ENCODE measurements around the gene CACNG7. TPM values are rescaled to one million over a fixed set of nuclear protein-coding genes. Genes with fewer than 3 reads are reported as not detected.

The CACNG7 gene
- total and polyA plus RNA-seq, 4 donors = not detected

DNA sequence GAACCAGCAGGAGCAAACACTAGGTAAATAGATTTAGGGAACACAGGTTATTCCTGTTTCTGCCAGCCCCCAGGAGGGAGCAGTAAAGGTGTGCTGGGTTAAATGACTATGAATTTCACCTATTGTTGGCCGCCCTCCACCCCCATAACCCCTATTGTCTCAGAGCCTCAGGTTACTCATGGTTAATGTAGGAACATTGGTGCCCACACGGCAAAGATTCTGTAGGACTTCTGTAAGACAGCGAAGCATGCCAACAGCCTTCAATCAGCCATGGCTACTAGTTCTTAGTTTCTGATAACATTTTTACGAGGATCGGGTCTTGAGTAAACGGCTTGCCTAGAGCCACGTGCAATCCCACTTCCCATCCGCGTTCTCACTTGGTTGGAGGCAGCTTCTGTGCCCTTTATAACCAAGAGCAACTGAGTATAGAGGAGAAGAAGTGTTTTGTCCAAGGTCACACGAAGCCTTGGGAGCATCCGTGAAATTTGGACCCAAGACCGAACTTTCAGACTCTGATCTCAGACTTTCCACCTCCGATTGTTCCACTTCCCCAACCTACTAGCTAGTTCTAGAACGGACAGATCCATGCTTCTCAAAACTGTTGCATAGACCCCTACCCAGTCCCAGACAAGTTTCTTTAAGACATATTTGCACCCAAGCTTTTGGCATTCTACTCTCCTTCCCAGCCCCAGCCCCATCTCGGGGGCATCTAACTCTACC lies 48.5 kb downstream of the CACNG7 start:
- Histone ChIP-seq H3K4me1 (ENCODE audit: control insufficient read depth in 4 of 4, insufficient read depth in 4 of 4, low read length in 3 of 4) (no peaks in the 10 kb centered on the region), H3K27ac (ENCODE audit: low read depth in 1 of 2, low read length in 2 of 2) (no peak overlapping the region), H3K36me3 (ENCODE audit: control insufficient read depth in 4 of 4, insufficient read depth in 3 of 4, low read depth in 1 of 4, low read length in 3 of 4) (no peaks in the 10 kb centered on the region), H3K4me3 (ENCODE audit: low read depth in 1 of 3, low read length in 3 of 3) (no peak overlapping the region), H3K9ac (ENCODE audit: low read depth in 1 of 2, low read length in 2 of 2) (no peak overlapping the region), H3K27me3 (ENCODE audit: control insufficient read depth in 4 of 4, insufficient read depth in 4 of 4, low read length in 3 of 4) (peaks cover 5 to 16% (median 7%) of the 10 kb centered on the region in 4 donors), H3K9me3 (ENCODE audit: control insufficient read depth in 4 of 4, low read length in 3 of 4) (no peaks in the 10 kb centered on the region)
- 4% methylated on average over 15 of the region's 15 CpGs for WGBS
- no peak for DNase-seq (ENCODE audit: low spot score)
- TF ChIP-seq RXRA (IDR thresholded peaks at IDR 0.05) (no peak), RAD21 (IDR thresholded peaks at IDR 0.05) (no peak), FOXA1 (IDR thresholded peaks at IDR 0.05) (no peak), SP1 (IDR thresholded peaks at IDR 0.05) (no peak), FOXA2 (IDR thresholded peaks at IDR 0.05) (no peak), TAF1 (conservative IDR thresholded peaks at IDR 0.05) (no peak), GABPA (IDR thresholded peaks at IDR 0.05 in 1 of 2, conservative IDR thresholded peaks at IDR 0.05 in 1 of 2) (no peak), EGR1 (IDR thresholded peaks at IDR 0.05; ENCODE audit: low read depth in 2 of 2) (no peak), HNF4A (conservative IDR thresholded peaks at IDR 0.05) (no peak), HNF4G (IDR thresholded peaks at IDR 0.05) (no peak), YY1 (IDR thresholded peaks at IDR 0.05) (no peak), NR2F2 (IDR thresholded peaks at IDR 0.05) (no peak), JUND (IDR thresholded peaks at IDR 0.05) (no peak)
- TF ChIP-seq, protein P1, sequence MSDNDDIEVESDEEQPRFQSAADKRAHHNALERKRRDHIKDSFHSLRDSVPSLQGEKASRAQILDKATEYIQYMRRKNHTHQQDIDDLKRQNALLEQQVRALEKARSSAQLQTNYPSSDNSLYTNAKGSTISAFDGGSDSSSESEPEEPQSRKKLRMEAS (IDR thresholded peaks at IDR 0.05) = no peak
- TF ChIP-seq, protein P2, sequence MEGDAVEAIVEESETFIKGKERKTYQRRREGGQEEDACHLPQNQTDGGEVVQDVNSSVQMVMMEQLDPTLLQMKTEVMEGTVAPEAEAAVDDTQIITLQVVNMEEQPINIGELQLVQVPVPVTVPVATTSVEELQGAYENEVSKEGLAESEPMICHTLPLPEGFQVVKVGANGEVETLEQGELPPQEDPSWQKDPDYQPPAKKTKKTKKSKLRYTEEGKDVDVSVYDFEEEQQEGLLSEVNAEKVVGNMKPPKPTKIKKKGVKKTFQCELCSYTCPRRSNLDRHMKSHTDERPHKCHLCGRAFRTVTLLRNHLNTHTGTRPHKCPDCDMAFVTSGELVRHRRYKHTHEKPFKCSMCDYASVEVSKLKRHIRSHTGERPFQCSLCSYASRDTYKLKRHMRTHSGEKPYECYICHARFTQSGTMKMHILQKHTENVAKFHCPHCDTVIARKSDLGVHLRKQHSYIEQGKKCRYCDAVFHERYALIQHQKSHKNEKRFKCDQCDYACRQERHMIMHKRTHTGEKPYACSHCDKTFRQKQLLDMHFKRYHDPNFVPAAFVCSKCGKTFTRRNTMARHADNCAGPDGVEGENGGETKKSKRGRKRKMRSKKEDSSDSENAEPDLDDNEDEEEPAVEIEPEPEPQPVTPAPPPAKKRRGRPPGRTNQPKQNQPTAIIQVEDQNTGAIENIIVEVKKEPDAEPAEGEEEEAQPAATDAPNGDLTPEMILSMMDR (IDR thresholded peaks at IDR 0.05; ENCODE audit: low read depth, low read length, missing input control) = no peak
- TF ChIP-seq, protein P3, sequence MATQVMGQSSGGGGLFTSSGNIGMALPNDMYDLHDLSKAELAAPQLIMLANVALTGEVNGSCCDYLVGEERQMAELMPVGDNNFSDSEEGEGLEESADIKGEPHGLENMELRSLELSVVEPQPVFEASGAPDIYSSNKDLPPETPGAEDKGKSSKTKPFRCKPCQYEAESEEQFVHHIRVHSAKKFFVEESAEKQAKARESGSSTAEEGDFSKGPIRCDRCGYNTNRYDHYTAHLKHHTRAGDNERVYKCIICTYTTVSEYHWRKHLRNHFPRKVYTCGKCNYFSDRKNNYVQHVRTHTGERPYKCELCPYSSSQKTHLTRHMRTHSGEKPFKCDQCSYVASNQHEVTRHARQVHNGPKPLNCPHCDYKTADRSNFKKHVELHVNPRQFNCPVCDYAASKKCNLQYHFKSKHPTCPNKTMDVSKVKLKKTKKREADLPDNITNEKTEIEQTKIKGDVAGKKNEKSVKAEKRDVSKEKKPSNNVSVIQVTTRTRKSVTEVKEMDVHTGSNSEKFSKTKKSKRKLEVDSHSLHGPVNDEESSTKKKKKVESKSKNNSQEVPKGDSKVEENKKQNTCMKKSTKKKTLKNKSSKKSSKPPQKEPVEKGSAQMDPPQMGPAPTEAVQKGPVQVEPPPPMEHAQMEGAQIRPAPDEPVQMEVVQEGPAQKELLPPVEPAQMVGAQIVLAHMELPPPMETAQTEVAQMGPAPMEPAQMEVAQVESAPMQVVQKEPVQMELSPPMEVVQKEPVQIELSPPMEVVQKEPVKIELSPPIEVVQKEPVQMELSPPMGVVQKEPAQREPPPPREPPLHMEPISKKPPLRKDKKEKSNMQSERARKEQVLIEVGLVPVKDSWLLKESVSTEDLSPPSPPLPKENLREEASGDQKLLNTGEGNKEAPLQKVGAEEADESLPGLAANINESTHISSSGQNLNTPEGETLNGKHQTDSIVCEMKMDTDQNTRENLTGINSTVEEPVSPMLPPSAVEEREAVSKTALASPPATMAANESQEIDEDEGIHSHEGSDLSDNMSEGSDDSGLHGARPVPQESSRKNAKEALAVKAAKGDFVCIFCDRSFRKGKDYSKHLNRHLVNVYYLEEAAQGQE (IDR thresholded peaks at IDR 0.05) = no peak
- TF ChIP-seq, protein P4, sequence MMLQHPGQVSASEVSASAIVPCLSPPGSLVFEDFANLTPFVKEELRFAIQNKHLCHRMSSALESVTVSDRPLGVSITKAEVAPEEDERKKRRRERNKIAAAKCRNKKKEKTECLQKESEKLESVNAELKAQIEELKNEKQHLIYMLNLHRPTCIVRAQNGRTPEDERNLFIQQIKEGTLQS (IDR thresholded peaks at IDR 0.05) = no peak
- TF ChIP-seq, protein P5, sequence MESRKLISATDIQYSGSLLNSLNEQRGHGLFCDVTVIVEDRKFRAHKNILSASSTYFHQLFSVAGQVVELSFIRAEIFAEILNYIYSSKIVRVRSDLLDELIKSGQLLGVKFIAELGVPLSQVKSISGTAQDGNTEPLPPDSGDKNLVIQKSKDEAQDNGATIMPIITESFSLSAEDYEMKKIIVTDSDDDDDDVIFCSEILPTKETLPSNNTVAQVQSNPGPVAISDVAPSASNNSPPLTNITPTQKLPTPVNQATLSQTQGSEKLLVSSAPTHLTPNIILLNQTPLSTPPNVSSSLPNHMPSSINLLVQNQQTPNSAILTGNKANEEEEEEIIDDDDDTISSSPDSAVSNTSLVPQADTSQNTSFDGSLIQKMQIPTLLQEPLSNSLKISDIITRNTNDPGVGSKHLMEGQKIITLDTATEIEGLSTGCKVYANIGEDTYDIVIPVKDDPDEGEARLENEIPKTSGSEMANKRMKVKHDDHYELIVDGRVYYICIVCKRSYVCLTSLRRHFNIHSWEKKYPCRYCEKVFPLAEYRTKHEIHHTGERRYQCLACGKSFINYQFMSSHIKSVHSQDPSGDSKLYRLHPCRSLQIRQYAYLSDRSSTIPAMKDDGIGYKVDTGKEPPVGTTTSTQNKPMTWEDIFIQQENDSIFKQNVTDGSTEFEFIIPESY (IDR thresholded peaks at IDR 0.05) = no peak
